Stimulated activated memory B cell treated with anti-CD40 and anti-IgM and Interleukin-4, amounts not matched to agents 10 μg/mL and 1 μg/mL and 100 μg/mL, for 72 hours (primary cell): ENCODE data around the gene VPS35L.
A peak's percentile ranks its signal among the peaks of the same experiment; 100 is the strongest.

ENCODE experiments used
- ATAC-seq: fragments of 150-1000 bp; cut with Tn5 transposase; 2 replicates; pipeline ENCODE4 v1.10.0; 2021
- H3K27ac Mint-ChIP-seq: one replicate; pipeline ENCODE4 v1.8.0; 2022; ENCODE audit warnings: mild to moderate bottlenecking, mixed read lengths
- H3K27me3 Mint-ChIP-seq: one replicate; pipeline ENCODE4 v1.8.0; 2022; ENCODE audit warnings: mixed read lengths
- H3K36me3 Mint-ChIP-seq: one replicate; pipeline ENCODE4 v1.8.0; 2022; ENCODE audit warnings: mixed read lengths
- H3K4me1 Mint-ChIP-seq: one replicate; pipeline ENCODE4 v1.8.0; 2022; ENCODE audit warnings: mixed read lengths
- H3K4me3 Mint-ChIP-seq: one replicate; pipeline ENCODE4 v1.8.0; 2022; ENCODE audit warnings: mild to moderate bottlenecking, moderate library complexity, mixed read lengths
- H3K9me3 Mint-ChIP-seq: one replicate; pipeline ENCODE4 v1.8.0; 2022; ENCODE audit warnings: mixed read lengths

Gene VPS35L

DNA sequence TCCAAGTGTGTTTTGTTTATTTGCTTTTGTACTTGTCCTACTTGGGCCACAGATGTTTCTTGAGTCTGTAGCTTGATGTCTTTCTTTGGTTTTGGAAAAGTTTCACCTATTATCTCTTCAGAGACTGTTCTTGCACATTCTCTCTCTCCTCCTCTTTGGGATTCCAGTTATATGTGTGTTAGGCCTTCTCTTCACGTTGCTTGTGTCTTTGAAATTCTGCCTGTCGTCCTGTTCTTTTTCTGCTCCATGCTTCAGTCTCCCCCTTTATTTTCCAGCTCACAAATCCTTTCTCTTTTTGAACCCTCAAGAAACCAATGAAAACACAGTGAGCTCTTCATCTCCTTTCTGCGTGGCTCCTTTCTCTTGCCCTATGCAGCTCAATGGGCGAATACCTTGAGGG, 7.9 kb downstream of the VPS35L start:
- no peak overlapping the region for H3K4me3 Mint-ChIP-seq
- H3K27ac Mint-ChIP-seq = no peak overlapping the region
- peaks cover 5% of the 10 kb centered on the region for H3K9me3 Mint-ChIP-seq
- no peaks in the 10 kb centered on the region for H3K27me3 Mint-ChIP-seq
- ATAC-seq = no peak
- peaks cover 19% of the 10 kb centered on the region for H3K4me1 Mint-ChIP-seq
- H3K36me3 Mint-ChIP-seq = peaks cover 50% of the 10 kb centered on the region

DNA sequence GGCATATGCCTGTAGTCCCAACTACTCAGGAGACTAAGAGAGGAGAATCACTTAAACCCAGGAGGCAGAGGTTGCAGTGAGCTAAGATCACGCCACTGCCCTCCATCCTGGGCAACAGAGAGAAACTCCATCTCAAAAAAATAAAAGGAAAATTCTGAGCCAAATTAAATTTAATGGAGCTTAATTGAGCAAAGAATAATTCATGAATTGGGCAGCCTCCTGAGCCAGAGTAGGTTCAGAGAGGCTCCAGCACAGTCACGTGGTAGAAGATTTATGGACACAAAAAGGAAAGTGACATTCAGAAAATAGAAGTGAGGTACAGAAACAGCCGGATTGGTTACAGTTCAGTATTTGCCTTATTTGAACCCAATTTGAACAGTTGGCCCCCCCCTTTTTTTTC, 10.9 kb downstream of the VPS35L start:
- Mint-ChIP-seq H3K27me3 (no peaks in the 10 kb centered on the region), H3K9me3 (peaks cover 5% of the 10 kb centered on the region), H3K4me3 (no peak overlapping the region), H3K4me1 (peaks cover 9% of the 10 kb centered on the region), H3K36me3 (peaks cover 73% of the 10 kb centered on the region), H3K27ac (no peak overlapping the region)
- ATAC-seq = no peak

DNA sequence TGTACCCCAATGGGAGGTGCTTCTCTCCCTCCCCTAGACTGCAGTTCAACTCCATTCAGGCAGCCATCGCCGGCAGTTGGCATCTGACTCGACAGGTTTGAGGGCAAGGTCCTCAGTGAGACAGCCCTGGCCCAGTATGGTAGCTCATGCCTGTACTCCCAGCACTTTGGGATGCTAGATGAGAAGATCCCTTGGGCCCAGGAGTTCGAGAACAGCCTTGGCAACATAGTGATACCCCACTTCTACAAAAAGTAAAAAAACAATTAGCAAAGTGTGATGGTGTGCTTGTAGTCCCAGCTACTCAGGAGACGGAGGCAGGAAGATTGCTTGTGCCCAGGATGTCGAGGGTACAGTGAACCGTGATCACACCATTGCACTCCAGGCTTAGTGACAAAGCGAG, 12.1 kb downstream of the VPS35L start:
- Mint-ChIP-seq H3K9me3 (peaks cover 5% of the 10 kb centered on the region), H3K36me3 (peaks cover 71% of the 10 kb centered on the region), H3K4me3 (no peak overlapping the region), H3K27me3 (no peaks in the 10 kb centered on the region), H3K27ac (no peak overlapping the region), H3K4me1 (no peaks in the 10 kb centered on the region)
- no peak for ATAC-seq

DNA sequence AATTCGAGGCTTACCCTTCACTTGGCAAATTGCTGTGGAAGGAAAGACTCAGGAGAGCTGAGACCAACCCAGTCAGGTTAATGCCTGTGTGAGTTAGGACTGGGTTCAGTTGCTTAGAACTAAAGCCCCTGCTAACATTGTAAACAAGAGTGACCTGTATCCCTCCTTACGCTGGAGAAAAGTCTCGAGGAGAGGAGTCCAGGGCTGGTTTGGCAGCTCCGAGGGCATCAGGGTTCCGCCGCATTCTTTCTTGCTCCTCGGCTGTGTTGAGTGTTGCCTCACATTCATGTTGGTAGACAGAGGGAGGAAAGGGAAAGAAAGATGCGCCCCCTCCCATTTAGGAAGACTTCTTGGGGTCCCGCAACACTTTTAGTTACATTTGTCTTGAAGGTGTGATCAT, 18.5 kb downstream of the VPS35L start:
- Mint-ChIP-seq H3K4me1 (no peaks in the 10 kb centered on the region), H3K4me3 (no peak overlapping the region), H3K27ac (no peak overlapping the region), H3K27me3 (no peaks in the 10 kb centered on the region), H3K36me3 (peaks cover 76% of the 10 kb centered on the region), H3K9me3 (peaks cover 2% of the 10 kb centered on the region)
- ATAC-seq = no peak

DNA sequence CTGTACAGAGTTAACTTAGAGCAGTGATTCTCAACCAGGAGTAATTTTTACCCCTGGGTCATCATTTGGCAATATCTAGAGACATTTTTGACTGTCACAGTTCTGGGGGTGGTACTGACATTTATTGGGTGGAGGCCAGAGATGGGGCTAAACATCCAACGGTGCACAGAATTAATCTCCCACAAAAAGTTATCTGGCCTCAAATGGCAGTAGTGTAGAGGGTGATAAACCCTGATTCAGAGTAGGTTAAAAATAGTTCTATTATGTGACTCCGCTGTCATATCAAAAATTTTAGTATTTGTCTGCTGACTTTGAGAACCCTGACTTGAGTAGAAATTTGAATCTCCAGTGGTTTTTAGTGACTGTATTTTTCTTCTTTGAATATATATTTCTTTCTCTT, 19.1 kb downstream of the VPS35L start:
- Mint-ChIP-seq H3K36me3 (peaks cover 73% of the 10 kb centered on the region), H3K9me3 (peaks cover 2% of the 10 kb centered on the region), H3K27ac (no peak overlapping the region), H3K27me3 (no peaks in the 10 kb centered on the region), H3K4me3 (no peak overlapping the region), H3K4me1 (no peaks in the 10 kb centered on the region)
- ATAC-seq = no peak

DNA sequence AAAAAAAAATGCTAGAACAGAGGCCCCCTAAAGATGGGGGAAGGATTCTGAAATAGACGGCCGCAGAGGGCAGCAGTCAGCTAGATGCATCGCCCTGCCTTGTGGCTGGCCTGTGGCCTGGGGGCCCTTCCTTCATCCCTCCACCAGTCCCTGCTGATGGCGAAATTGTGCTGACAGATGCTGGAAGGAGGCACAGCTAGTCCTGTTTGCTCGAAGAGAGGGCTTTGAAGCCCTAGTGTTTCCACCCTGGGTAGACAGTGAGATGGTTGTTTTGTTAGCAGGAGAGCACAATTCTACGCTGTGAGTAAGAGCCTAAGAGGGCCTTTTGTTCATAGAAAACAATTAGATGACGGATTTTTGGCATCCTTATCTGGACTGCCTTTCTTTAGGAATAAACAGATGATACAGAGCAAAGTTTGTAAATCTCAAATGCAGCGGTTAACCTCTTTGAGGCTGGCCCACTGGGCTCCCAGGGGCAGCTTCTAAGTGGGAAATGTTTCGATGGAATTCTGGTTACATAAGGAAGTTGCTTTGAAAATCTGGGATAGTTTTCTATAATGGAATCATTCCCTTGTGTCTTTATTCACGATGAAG, 23.0 kb downstream of the VPS35L start:
- peaks cover 3% of the 10 kb centered on the region for H3K4me1 Mint-ChIP-seq
- no peaks in the 10 kb centered on the region for H3K27me3 Mint-ChIP-seq
- ATAC-seq = no peak
- H3K27ac Mint-ChIP-seq = no peak overlapping the region
- H3K4me3 Mint-ChIP-seq = no peak overlapping the region
- H3K36me3 Mint-ChIP-seq = peaks cover 83% of the 10 kb centered on the region
- H3K9me3 Mint-ChIP-seq = peaks cover 8% of the 10 kb centered on the region

DNA sequence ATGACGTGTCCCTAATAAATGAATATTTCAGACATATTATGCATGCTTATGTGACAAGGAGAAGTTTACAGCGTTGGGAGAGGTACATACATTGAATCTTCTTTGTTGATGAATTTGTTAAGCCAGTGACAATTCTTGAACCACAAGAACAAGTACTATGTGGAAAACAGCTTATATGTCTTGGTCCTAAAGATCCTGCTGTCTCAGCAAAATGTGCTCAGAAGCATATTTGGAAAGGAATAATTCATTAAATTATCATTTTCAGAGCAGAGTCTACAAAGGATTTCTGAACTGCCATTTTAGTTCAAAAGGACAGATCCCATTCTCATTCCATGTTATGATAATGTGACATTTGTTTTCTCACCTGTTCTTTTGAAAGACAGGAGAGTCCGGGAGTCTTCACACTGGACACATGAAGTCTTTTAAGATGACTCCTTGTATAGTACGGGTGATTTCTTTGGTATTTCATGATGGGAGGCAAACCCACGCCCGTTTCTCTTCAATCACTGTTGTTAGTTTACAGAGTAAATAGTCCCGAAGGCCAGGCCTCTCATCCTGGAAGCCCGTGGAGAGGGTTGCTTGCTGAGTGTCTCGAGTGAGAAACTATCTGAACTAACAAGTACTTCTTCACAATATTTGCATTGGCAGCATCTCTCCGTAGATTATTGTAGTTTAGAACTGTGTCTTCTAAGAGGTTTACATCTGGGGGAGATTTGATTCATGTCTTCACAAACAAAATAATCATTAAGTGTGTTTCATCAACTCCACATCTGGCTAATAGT, 26.7 kb downstream of the VPS35L start:
- H3K9me3 Mint-ChIP-seq = peaks cover 6% of the 10 kb centered on the region
- no peak overlapping the region for H3K4me3 Mint-ChIP-seq
- no peak for ATAC-seq
- H3K27me3 Mint-ChIP-seq = no peaks in the 10 kb centered on the region
- H3K36me3 Mint-ChIP-seq = peaks cover 89% of the 10 kb centered on the region
- H3K27ac Mint-ChIP-seq = no peak overlapping the region
- peaks cover 12% of the 10 kb centered on the region for H3K4me1 Mint-ChIP-seq

DNA sequence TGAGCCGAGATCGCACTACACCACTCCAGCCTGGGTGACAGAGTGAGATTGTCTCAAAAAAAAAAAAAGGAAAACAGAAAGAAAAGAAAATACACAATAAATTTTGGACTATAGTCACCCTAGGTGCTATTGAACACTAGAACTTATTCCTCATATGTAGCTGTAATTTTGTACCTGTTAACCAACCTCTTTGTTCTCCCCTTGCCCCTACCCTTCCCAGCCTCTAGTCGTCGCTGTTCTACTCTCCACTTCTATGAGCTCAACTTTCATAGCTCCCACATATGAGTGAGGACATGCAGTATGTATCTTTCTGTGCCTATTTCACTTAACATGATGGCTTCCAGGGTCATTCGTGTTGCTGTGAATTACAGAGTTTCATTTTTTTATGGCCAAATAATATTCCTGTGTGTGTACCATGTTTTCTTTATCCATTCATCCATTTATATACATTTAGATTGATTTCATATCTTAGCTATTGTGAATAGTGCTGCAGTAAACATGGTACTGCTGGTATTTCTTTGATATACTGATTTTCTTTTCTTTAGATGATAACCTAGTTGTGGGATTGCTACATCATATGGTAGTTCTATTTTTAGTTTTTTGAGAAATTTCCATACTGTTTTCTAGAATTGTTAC, 28.3 kb downstream of the VPS35L start:
- Mint-ChIP-seq H3K4me1 (peaks cover 12% of the 10 kb centered on the region), H3K27me3 (no peaks in the 10 kb centered on the region), H3K9me3 (peaks cover 6% of the 10 kb centered on the region), H3K27ac (no peak overlapping the region), H3K4me3 (no peak overlapping the region), H3K36me3 (peaks cover 82% of the 10 kb centered on the region)
- ATAC-seq = no peak

DNA sequence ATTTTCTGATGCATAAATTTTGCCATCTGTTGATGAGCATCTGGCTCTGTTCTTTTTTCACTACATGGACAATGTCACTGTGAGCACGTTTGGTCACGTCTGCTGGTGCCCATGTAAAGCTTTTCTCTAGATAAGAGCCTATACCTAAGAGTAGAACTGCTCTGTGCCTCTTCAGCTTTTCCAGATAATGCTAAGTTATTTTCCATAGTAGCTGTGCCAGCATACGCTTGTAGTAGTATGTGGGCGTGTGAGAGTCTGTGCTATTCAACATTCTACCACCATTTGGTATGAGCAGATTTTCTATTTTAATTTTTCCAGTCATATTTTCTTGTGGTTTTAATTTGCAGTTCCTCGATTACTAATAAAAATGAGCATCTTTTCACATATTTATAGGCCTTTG, 33.2 kb downstream of the VPS35L start:
- peak; percentile 36 for ATAC-seq
- Mint-ChIP-seq H3K4me1 (peaks cover 12% of the 10 kb centered on the region), H3K27me3 (no peaks in the 10 kb centered on the region), H3K4me3 (no peak overlapping the region), H3K27ac (no peak overlapping the region), H3K9me3 (no peaks in the 10 kb centered on the region), H3K36me3 (peaks cover 72% of the 10 kb centered on the region)

DNA sequence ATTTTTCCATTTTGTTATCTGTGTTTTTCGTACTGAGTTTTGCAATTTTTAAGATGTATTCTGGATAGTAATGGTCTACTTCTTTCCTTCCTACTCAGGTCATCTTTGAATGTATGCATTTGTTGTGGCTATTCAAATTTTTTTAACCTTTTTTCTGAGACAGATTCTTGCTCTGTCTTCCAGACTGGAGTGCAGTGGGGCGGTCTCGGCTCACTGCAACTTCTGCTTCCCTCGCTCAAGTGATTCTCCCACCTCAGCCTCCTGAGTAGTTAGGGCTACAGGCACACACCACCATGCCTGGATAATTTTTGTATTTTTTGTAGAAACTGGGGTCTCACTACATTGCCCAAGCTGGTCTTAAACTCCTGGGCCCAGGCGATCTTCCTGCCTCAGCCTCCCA, 33.6 kb downstream of the VPS35L start:
- no peak overlapping the region for H3K4me3 Mint-ChIP-seq
- H3K4me1 Mint-ChIP-seq = peaks cover 7% of the 10 kb centered on the region
- H3K36me3 Mint-ChIP-seq = peaks cover 71% of the 10 kb centered on the region
- ATAC-seq = peak; percentile 48
- no peaks in the 10 kb centered on the region for H3K27me3 Mint-ChIP-seq
- H3K9me3 Mint-ChIP-seq = no peaks in the 10 kb centered on the region
- no peak overlapping the region for H3K27ac Mint-ChIP-seq

DNA sequence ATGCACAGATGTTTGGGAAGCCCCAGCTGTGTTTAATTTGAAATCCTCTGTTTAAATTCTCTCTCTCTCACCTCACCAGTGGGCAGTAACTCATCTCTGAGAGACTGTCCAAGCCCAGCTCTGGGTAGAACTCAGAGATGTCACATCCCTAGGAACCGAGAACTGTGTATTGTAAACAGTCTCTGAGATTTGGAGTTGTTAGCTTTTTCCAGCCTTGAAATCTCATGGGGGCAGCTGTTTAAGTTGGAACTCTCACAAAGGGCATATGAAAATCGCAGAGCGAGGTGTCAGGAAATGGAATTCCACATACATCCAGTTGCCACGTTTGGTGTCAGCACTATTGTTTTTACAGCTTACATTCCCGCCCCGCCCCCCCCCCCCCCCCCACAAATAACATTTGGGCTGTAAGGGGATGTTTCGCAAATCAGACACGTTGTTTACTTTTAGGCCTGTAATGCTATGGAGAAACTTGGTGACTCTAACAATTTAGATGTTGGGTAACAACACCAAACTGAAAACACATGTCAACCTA, 34.3 kb downstream of the VPS35L start:
- no peak overlapping the region for H3K27ac Mint-ChIP-seq
- no peaks in the 10 kb centered on the region for H3K27me3 Mint-ChIP-seq
- peaks cover 5% of the 10 kb centered on the region for H3K4me1 Mint-ChIP-seq
- peaks cover 70% of the 10 kb centered on the region for H3K36me3 Mint-ChIP-seq
- H3K9me3 Mint-ChIP-seq = no peaks in the 10 kb centered on the region
- H3K4me3 Mint-ChIP-seq = no peak overlapping the region
- no peak for ATAC-seq

DNA sequence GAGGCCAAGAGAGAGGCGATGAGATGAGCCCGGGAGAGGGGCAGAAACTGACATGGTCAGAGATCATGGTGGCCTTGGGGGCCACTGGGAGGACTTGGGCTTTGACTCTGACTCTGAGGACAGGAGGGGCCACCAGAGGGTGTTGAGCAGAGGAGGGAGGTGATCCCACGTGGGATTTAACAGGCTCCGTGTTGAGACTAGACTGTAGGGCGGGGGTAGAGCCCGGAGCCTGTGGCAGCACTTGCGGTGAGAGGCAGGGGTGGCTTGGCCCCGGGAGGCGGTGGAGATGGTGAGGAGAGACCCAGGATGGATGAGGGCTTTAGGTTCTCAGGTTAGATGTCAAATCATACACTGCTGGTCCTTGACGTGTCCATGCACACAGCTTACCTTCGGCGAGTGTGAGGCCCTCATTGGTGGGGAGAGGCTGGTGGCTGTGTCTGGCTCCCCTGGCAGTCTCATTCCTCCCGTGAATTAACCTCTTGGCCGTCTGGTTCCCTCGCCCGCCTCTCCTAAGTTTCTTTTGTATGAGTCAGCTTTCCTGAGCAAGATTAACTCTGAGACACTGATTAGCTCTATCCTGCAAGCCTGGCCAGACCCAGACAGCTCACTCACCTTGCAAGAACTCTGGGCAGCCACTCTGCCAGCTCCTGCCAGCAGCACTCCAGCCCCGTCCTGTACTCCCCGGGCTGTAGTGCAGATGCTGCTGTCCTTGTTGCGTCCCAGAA, 39.7 kb downstream of the VPS35L start:
- Mint-ChIP-seq H3K36me3 (peaks cover 71% of the 10 kb centered on the region), H3K4me1 (no peaks in the 10 kb centered on the region), H3K27ac (no peak overlapping the region), H3K4me3 (no peak overlapping the region), H3K9me3 (no peaks in the 10 kb centered on the region), H3K27me3 (no peaks in the 10 kb centered on the region)
- no peak for ATAC-seq

DNA sequence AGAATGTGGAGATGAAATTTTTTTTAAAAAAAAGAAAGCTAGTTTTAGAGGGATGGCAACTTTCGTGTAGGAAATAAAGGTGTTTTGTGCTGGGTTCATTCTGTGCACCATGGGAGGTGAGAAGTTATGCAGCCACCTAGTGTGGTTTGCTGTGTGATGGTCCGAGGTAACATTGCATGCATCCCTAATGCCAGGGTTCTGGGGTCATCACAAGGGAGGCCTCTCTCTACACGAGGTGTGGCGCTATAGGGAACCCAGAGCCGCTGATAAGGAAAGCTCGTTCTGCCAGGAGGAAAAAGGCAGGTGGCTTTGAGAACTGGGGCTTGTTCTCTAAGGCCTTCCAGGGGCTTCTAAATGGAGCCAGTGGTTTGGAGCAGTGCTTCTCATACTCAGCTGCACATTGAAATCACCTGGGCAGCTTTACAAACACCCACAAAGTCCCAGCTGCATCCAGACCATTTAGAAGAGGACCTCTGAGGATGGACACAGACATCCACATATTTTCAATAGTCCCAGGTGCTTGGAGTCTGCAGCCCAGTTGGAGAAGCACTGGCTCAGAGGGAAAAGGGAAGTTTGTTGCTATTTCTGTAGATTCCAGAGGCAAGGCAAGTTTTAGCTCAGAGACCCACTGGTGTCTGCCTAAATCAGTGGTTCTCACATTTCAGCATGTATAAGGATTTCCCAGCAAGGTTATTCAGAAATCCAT, 43.5 kb downstream of the VPS35L start:
- H3K36me3 Mint-ChIP-seq = peaks cover 63% of the 10 kb centered on the region
- ATAC-seq = no peak
- no peaks in the 10 kb centered on the region for H3K4me1 Mint-ChIP-seq
- H3K4me3 Mint-ChIP-seq = no peak overlapping the region
- H3K27me3 Mint-ChIP-seq = no peaks in the 10 kb centered on the region
- no peaks in the 10 kb centered on the region for H3K9me3 Mint-ChIP-seq
- no peak overlapping the region for H3K27ac Mint-ChIP-seq

DNA sequence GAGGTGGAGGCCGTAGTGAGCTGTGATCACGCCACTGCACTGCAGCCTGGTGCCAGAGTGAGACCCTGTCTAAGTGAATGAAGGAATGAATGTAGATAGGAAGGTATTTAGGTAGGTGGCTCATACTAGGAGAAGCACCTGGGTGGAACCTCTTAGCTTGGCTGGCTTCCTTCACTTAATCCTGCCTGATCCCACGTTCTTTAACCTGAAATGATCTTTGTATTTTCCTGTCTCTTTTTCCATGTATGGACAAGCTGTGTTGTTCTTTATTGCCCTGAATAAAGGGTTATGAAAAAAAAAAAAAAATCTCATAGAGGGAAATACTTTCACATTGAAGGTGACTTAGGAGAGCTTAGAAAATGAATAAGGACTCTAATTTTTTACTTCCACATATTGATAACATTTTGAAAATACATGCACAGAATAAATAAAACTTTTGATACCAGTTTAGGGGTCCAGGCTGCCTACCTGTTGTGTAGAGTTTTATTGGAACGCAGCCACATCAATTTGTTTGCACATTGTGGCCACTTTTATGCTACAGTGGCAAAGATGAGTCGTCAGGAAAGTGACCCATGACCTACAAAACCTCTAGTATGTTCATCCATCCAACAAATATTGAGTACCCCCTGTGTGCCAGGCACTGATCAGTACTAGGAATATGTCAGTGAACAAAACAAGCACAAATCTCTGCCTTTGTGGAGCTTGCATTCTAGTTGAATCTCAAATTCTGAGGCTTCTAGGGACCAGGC, 44.6 kb downstream of the VPS35L start:
- ATAC-seq = no peak
- Mint-ChIP-seq H3K4me3 (no peak overlapping the region), H3K27me3 (no peaks in the 10 kb centered on the region), H3K36me3 (peaks cover 66% of the 10 kb centered on the region), H3K27ac (no peak overlapping the region), H3K9me3 (no peaks in the 10 kb centered on the region), H3K4me1 (no peaks in the 10 kb centered on the region)
